ENCODE measurements around the gene CLDN9. TPM values are rescaled to one million over a fixed set of nuclear protein-coding genes. Genes with fewer than 3 reads are reported as not detected.
A peak's percentile ranks its signal among the peaks of the same experiment; 100 is the strongest.

CLDN9 gene
- total RNA-seq, 1 donor from 2014 or later = 0.75 TPM

GRCh38 chr16:3045758-3046640, 33.3 kb downstream of the CLDN9 start, which contains the start of gene MMP25:
Gene MMP25, plus strand, starts transcription at chr16:3046561. Its CDS starts 357 bp downstream, at chr16:3046918.
- intact Hi-C loops (cut with DNase I) = no loop called here
- Histone ChIP-seq H3K27ac (peak within 1 kb of the TSS; percentile 42), H3K27me3 (peaks cover 78% of the 10 kb centered on the region), H3K36me3 (no peaks in the 10 kb centered on the region), H3K9me3 (no peaks in the 10 kb centered on the region), H3K4me3 (peak within 1 kb of the TSS; percentile 53), H3K4me1 (peaks cover 12% of the 10 kb centered on the region)
- DNase-seq (peak; percentile 75), ATAC-seq (peak; percentile 68)
- TF ChIP-seq CTCF (IDR thresholded peaks at IDR 0.05) = no peak

- Histone ChIP-seq H3K4me3 (peak overlapping the region; percentile 53), H3K4me1 (peaks cover 12% of the 10 kb centered on the region), H3K27ac (no peak overlapping the region), H3K27me3 (peaks cover 70% of the 10 kb centered on the region), H3K36me3 (no peaks in the 10 kb centered on the region), H3K9me3 (no peaks in the 10 kb centered on the region)
- intact Hi-C loops (cut with DNase I) = no loop called here
- ATAC-seq (peak; percentile 13), DNase-seq (no peak)
- no peak for TF ChIP-seq CTCF (IDR thresholded peaks at IDR 0.05)
Measured at GRCh38 chr16:3046641-3047386, 34.1 kb downstream of the CLDN9 start.

- Histone ChIP-seq H3K27ac (no peak overlapping the region), H3K27me3 (peaks cover 67% of the 10 kb centered on the region), H3K4me3 (no peak overlapping the region), H3K9me3 (no peaks in the 10 kb centered on the region), H3K4me1 (peaks cover 12% of the 10 kb centered on the region), H3K36me3 (no peaks in the 10 kb centered on the region)
- intact Hi-C loops (cut with DNase I) = no loop called here
- DNase-seq (no peak), ATAC-seq (no peak)
- TF ChIP-seq CTCF (IDR thresholded peaks at IDR 0.05) = no peak
Measured at GRCh38 chr16:3047387-3047720, 34.6 kb downstream of the CLDN9 start.

- no peak overlapping the region for H3K27ac ChIP-seq
- ATAC-seq (no peak), DNase-seq (no peak)
- no peak for TF ChIP-seq CTCF (IDR thresholded peaks at IDR 0.05)
- no peak overlapping the region for H3K4me3 ChIP-seq
- H3K27me3 ChIP-seq = peaks cover 41% of the 10 kb centered on the region
- H3K36me3 ChIP-seq = no peaks in the 10 kb centered on the region
- no peaks in the 10 kb centered on the region for H3K9me3 ChIP-seq
- H3K4me1 ChIP-seq = peaks cover 13% of the 10 kb centered on the region
- intact Hi-C loops (cut with DNase I) = no loop called here
Measured at GRCh38 chr16:3049921-3050481, 37.3 kb downstream of the CLDN9 start.

- DNase-seq (no peak), ATAC-seq (no peak)
- Histone ChIP-seq H3K36me3 (no peaks in the 10 kb centered on the region), H3K27ac (no peak overlapping the region), H3K4me1 (peaks cover 13% of the 10 kb centered on the region), H3K4me3 (no peak overlapping the region), H3K9me3 (no peaks in the 10 kb centered on the region), H3K27me3 (peaks cover 36% of the 10 kb centered on the region)
- intact Hi-C loops (cut with DNase I) = no loop called here
- TF ChIP-seq CTCF (IDR thresholded peaks at IDR 0.05) = no peak
Measured at GRCh38 chr16:3050487-3050886, 37.8 kb downstream of the CLDN9 start.

All from upper lobe of right lung (tissue), 1 donor.